A549 (cell line): ENCODE measurements around the gene ACAD11.

Experiments used
- CHD4 ChIP-seq: fragments of 200-600 bp; sonication (generic); IDR thresholded peaks from 2 replicates; pipeline ENCODE4 v1.6.1; 2016; ENCODE audit warnings: antibody characterized with exemption, mild to moderate bottlenecking, borderline replicate concordance
- EP300 ChIP-seq, 2 experiments: fragments of >200 bp; sonication (Bioruptor Twin); formaldehyde crosslinking; IDR thresholded peaks; 2 replicates in 1 of 2; 3 replicates in 1 of 2; pipeline ENCODE4 v1.6.1; 2016 to 2017
- HDAC2 ChIP-seq: fragments of 200-600 bp; sonication (generic); IDR thresholded peaks from 2 replicates; pipeline ENCODE4 v1.6.1; 2016
- TF ChIP-seq, protein P1 (sequence below): fragments of >200 bp; sonication (Bioruptor Twin); formaldehyde crosslinking; IDR thresholded peaks from 3 replicates; pipeline ENCODE4 v1.5.1; 2016
- TF ChIP-seq, protein P2 (sequence below): fragments of 450-650 bp; IDR thresholded peaks from 2 replicates; pipeline ENCODE4 v1.6.1; 2014; ENCODE audit warnings: antibody characterized with exemption
- TF ChIP-seq, protein P3 (sequence below): fragments of 150-350 bp; IDR thresholded peaks from 2 replicates; pipeline ENCODE4 v1.6.1; 2014; ENCODE audit warnings: low read depth, mild to moderate bottlenecking, low read length

DNA sequence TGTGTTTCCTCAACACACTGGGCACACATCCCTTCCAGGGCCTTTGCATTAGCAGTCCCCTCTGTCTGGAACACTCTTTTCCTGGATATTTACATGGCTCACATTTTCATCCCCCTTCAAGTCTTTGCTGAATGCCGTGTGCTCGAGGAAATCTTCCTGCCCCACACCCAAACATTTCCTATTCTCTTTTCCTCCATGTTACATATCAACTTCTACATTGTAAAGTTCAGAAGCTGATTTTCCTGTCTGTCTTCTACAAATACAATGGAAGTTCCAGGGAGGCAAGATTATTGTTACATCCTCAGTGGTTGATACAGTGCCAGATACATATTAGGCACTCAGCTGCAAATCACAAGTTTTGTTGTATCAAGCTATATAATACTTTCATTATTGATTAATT lies 4.1 kb downstream of the ACAD11 start:
- TF ChIP-seq, protein P1, sequence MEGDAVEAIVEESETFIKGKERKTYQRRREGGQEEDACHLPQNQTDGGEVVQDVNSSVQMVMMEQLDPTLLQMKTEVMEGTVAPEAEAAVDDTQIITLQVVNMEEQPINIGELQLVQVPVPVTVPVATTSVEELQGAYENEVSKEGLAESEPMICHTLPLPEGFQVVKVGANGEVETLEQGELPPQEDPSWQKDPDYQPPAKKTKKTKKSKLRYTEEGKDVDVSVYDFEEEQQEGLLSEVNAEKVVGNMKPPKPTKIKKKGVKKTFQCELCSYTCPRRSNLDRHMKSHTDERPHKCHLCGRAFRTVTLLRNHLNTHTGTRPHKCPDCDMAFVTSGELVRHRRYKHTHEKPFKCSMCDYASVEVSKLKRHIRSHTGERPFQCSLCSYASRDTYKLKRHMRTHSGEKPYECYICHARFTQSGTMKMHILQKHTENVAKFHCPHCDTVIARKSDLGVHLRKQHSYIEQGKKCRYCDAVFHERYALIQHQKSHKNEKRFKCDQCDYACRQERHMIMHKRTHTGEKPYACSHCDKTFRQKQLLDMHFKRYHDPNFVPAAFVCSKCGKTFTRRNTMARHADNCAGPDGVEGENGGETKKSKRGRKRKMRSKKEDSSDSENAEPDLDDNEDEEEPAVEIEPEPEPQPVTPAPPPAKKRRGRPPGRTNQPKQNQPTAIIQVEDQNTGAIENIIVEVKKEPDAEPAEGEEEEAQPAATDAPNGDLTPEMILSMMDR, result no peak
- no peak for TF ChIP-seq HDAC2
- no peak for TF ChIP-seq CHD4
- TF ChIP-seq EP300 (IDR thresholded peaks at IDR 0.05), result no peak
- TF ChIP-seq, protein P2, sequence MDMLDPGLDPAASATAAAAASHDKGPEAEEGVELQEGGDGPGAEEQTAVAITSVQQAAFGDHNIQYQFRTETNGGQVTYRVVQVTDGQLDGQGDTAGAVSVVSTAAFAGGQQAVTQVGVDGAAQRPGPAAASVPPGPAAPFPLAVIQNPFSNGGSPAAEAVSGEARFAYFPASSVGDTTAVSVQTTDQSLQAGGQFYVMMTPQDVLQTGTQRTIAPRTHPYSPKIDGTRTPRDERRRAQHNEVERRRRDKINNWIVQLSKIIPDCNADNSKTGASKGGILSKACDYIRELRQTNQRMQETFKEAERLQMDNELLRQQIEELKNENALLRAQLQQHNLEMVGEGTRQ, result no peak
- TF ChIP-seq, protein P3, sequence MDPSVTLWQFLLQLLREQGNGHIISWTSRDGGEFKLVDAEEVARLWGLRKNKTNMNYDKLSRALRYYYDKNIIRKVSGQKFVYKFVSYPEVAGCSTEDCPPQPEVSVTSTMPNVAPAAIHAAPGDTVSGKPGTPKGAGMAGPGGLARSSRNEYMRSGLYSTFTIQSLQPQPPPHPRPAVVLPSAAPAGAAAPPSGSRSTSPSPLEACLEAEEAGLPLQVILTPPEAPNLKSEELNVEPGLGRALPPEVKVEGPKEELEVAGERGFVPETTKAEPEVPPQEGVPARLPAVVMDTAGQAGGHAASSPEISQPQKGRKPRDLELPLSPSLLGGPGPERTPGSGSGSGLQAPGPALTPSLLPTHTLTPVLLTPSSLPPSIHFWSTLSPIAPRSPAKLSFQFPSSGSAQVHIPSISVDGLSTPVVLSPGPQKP, result no peak
